HepG2 (cell line): ENCODE results near the gene TEDC1. TPM values are rescaled to one million over a fixed set of nuclear protein-coding genes. Genes with fewer than 3 reads are reported as not detected.

Source experiments
- BCL6 ChIP-seq: IDR thresholded peaks from 2 replicates; pipeline ENCODE4 v1.6.1; 2016; ENCODE audit warnings: missing genetic modification reagents, missing compliant biosample characterization
- ELF3 ChIP-seq: IDR thresholded peaks from 2 replicates; pipeline ENCODE4 v1.6.1; 2016; ENCODE audit warnings: missing genetic modification reagents, missing compliant biosample characterization
- HNRNPK ChIP-seq: fragments of 200-400 bp; formaldehyde crosslinking; IDR thresholded peaks from 2 replicates; pipeline ENCODE4 v1.6.1; 2018; ENCODE audit warnings: low read length, low read depth, moderate library complexity, mild to moderate bottlenecking; ENCODE audit not compliant: poor library complexity, severe bottlenecking
- MED1 ChIP-seq: sonication (generic); formaldehyde crosslinking; IDR thresholded peaks from 2 replicates; pipeline ENCODE4 v1.4.0; 2020; ENCODE audit warnings: missing genetic modification reagents
- NKX3-1 ChIP-seq: sonication (generic); formaldehyde crosslinking; IDR thresholded peaks from 2 replicates; pipeline ENCODE4 v1.5.0; 2020; ENCODE audit warnings: missing genetic modification reagents
- TP53 ChIP-seq: sonication (generic); formaldehyde crosslinking; conservative IDR thresholded peaks from 2 replicates; pipeline ENCODE4 v1.4.0; 2020; ENCODE audit warnings: missing genetic modification reagents
- ZBTB38 ChIP-seq: sonication (generic); formaldehyde crosslinking; IDR thresholded peaks from 2 replicates; pipeline ENCODE4 v1.5.1; 2020; ENCODE audit warnings: mild to moderate bottlenecking, missing genetic modification reagents
- ZFP36L1 ChIP-seq: sonication (generic); formaldehyde crosslinking; IDR thresholded peaks from 2 replicates; pipeline ENCODE4 v1.8.0; 2022; ENCODE audit warnings: mild to moderate bottlenecking, missing genetic modification reagents, moderate library complexity
- ZNF430 ChIP-seq: sonication (generic); formaldehyde crosslinking; IDR thresholded peaks from 2 replicates; pipeline ENCODE4 v1.9.0; 2021; ENCODE audit warnings: mild to moderate bottlenecking, missing genetic modification reagents
- polyA plus RNA-seq, 8 experiments: library from polyadenylated mRNA; depleted of rRNA in 3 of 8; stranded (reverse) in 7 of 8; unstranded in 1 of 8; fragments of >200 nt; fragmentation: Illumina TruSeq in 4 of 8; extraction: Trizol in 4 of 8; gene quantifications; 2 replicates each; pipeline versions ENCODE4 v1.2.1 to v1.2.3, GENCODE V29; 2011 to 2016; ENCODE audit warnings: low read depth in 4 of 8, missing spikeins in 1 of 8, mixed read lengths in 1 of 8; ENCODE audit not compliant: insufficient read depth in 1 of 8
- total RNA-seq, 5 experiments: library from RNA; depleted of rRNA; stranded (reverse); fragments of >200 nt; fragmentation: Illumina TruSeq; extraction: Trizol; gene quantifications; 2 replicates each; pipeline ENCODE4 v1.2.3, GENCODE V29; 2016; ENCODE audit warnings: low read depth in 1 of 5
- TF ChIP-seq, protein P1 (sequence below), 2 experiments: sonication (generic) in 1 of 2; formaldehyde crosslinking in 1 of 2; IDR thresholded peaks; 2 replicates each; pipeline versions ENCODE4 v1.4.0 to v1.6.1; 2018 to 2020; ENCODE audit warnings: missing genetic modification reagents in 2 of 2, borderline replicate concordance in 1 of 2, low read depth in 1 of 2, mild to moderate bottlenecking in 1 of 2, missing biosample characterization in 1 of 2
- TF ChIP-seq, protein P2 (sequence below): sonication (generic); formaldehyde crosslinking; IDR thresholded peaks from 2 replicates; pipeline ENCODE4 v1.4.0; 2020; ENCODE audit warnings: missing genetic modification reagents
- TF ChIP-seq, protein P3 (sequence below), 2 experiments: fragments of 450-650 bp in 1 of 2; sonication (generic) in 1 of 2; formaldehyde crosslinking in 1 of 2; IDR thresholded peaks; 2 replicates each; pipeline versions ENCODE4 v1.6.1 to v1.8.0; 2016 to 2022; ENCODE audit warnings: antibody characterized with exemption in 1 of 2, mild to moderate bottlenecking in 1 of 2, missing genetic modification reagents in 1 of 2
- TF ChIP-seq, protein P4 (sequence below): sonication (generic); formaldehyde crosslinking; IDR thresholded peaks from 2 replicates; pipeline ENCODE4 v1.4.0; 2020; ENCODE audit warnings: missing genetic modification reagents; ENCODE audit errors: not compliant biosample characterization

The TEDC1 gene
- total and polyA plus RNA-seq, 2 of the 13 experiments (the other 11 are each of a cell fraction or from before 2014, with no cell fraction given), result 5.7 to 27.4 TPM

DNA sequence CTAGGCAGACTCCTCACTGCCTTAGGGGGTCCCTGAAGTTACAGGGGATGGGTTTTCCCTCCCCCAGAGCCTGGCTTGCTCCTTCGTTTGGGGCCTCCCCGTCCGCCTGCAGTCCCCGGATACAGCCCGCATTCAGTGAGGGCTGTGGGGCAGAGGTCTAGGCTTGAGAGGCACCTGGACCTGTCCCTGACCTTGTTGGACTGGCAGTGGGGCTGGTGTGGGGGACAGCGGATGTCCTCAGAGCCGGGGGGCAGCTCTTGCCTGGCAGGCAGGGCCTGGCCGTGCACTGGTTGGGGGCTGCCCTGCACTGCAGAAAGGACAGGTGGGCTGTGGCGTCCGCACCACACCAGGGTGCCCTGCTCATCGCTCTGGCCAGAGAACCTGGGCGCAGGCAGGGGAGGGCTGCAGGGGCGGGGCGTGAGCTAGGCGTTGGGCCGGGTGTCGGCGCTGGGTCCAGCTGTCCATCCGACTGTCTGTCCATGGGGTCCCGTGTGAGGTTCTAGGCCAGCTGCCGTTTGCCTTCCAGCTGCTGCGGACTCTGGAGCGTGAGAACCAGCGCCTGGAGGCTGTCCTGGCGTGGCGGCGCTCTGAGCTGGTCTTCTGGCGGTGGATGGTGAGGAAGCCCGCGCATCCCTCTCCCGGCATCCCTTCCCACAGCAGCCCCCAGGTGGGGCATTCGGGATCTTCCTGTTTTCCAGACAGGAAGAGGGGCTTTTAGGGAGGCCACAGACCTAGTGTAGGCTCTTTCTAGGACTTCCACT lies 6.0 kb downstream of the TEDC1 start (continued):
- TF ChIP-seq, protein P1, sequence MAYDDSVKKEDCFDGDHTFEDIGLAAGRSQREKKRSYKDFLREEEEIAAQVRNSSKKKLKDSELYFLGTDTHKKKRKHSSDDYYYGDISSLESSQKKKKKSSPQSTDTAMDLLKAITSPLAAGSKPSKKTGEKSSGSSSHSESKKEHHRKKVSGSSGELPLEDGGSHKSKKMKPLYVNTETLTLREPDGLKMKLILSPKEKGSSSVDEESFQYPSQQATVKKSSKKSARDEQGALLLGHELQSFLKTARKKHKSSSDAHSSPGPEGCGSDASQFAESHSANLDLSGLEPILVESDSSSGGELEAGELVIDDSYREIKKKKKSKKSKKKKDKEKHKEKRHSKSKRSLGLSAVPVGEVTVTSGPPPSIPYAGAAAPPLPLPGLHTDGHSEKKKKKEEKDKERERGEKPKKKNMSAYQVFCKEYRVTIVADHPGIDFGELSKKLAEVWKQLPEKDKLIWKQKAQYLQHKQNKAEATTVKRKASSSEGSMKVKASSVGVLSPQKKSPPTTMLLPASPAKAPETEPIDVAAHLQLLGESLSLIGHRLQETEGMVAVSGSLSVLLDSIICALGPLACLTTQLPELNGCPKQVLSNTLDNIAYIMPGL (CRISPR knock-in tag; IDR thresholded peaks at IDR 0.05; ENCODE audit: borderline replicate concordance in 1 of 2, low read depth in 1 of 2), result peak in 1 of 2 experiments; percentile 50; a peak in 2 of 4 replicates
- TF ChIP-seq ZBTB38 (CRISPR knock-in tag) (peak; percentile 89), MED1 (no peak; the same call in 1 of the 2 replicates), HNRNPK (peak; percentile 22), BCL6 (CRISPR knock-in tag) (0 out of 2 replicates have a peak, but pooled peaks have one; percentile 10), ZFP36L1 (CRISPR knock-in tag) (0 out of 2 replicates have a peak, but pooled peaks have one; percentile 24), NKX3-1 (0 out of 2 replicates have a peak, but pooled peaks have one; percentile 32), ZNF430 (CRISPR knock-in tag) (0 out of 2 replicates have a peak, but pooled peaks have one; percentile 15), ELF3 (0 out of 2 replicates have a peak, but pooled peaks have one; percentile 13), TP53 (CRISPR knock-in tag) (0 out of 2 replicates have a peak, but pooled peaks have one; percentile 26)
- TF ChIP-seq, protein P2, sequence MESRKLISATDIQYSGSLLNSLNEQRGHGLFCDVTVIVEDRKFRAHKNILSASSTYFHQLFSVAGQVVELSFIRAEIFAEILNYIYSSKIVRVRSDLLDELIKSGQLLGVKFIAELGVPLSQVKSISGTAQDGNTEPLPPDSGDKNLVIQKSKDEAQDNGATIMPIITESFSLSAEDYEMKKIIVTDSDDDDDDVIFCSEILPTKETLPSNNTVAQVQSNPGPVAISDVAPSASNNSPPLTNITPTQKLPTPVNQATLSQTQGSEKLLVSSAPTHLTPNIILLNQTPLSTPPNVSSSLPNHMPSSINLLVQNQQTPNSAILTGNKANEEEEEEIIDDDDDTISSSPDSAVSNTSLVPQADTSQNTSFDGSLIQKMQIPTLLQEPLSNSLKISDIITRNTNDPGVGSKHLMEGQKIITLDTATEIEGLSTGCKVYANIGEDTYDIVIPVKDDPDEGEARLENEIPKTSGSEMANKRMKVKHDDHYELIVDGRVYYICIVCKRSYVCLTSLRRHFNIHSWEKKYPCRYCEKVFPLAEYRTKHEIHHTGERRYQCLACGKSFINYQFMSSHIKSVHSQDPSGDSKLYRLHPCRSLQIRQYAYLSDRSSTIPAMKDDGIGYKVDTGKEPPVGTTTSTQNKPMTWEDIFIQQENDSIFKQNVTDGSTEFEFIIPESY (CRISPR knock-in tag), result peak; percentile 77
- TF ChIP-seq, protein P3, sequence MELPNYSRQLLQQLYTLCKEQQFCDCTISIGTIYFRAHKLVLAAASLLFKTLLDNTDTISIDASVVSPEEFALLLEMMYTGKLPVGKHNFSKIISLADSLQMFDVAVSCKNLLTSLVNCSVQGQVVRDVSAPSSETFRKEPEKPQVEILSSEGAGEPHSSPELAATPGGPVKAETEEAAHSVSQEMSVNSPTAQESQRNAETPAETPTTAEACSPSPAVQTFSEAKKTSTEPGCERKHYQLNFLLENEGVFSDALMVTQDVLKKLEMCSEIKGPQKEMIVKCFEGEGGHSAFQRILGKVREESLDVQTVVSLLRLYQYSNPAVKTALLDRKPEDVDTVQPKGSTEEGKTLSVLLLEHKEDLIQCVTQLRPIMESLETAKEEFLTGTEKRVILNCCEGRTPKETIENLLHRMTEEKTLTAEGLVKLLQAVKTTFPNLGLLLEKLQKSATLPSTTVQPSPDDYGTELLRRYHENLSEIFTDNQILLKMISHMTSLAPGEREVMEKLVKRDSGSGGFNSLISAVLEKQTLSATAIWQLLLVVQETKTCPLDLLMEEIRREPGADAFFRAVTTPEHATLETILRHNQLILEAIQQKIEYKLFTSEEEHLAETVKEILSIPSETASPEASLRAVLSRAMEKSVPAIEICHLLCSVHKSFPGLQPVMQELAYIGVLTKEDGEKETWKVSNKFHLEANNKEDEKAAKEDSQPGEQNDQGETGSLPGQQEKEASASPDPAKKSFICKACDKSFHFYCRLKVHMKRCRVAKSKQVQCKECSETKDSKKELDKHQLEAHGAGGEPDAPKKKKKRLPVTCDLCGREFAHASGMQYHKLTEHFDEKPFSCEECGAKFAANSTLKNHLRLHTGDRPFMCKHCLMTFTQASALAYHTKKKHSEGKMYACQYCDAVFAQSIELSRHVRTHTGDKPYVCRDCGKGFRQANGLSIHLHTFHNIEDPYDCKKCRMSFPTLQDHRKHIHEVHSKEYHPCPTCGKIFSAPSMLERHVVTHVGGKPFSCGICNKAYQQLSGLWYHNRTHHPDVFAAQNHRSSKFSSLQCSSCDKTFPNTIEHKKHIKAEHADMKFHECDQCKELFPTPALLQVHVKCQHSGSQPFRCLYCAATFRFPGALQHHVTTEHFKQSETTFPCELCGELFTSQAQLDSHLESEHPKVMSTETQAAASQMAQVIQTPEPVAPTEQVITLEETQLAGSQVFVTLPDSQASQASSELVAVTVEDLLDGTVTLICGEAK (IDR thresholded peaks at IDR 0.05), result no peak
- TF ChIP-seq, protein P3 (CRISPR knock-in tag; IDR thresholded peaks at IDR 0.05), result no peak
- TF ChIP-seq, protein P4, sequence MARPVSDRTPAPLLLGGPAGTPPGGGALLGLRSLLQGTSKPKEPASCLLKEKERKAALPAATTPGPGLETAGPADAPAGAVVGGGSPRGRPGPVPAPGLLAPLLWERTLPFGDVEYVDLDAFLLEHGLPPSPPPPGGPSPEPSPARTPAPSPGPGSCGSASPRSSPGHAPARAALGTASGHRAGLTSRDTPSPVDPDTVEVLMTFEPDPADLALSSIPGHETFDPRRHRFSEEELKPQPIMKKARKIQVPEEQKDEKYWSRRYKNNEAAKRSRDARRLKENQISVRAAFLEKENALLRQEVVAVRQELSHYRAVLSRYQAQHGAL (CRISPR knock-in tag), result peak; percentile 29
